ENCODE measurements around the gene ZNF580.

DNA sequence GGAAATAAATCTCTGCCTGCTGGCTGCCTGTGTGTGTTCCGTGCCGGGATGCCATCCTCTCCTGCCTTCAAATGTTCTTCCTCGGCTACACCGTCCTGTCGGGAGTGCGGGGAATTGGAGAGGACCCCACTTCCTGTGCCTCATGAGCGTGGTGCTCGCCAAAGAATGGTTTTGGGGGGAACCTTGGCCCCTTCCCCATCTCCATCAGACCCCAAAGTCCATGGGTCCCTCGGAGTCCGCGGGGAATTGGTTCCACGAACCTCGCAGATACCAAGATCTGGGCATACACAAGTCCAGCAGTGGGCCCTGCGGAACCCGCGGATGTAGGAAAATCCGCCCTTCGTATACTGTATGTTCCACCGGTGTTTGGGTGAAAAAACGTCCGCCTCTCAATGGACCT lies 37.7 kb upstream of the ZNF580 start:
- TF ChIP-seq, protein P1, sequence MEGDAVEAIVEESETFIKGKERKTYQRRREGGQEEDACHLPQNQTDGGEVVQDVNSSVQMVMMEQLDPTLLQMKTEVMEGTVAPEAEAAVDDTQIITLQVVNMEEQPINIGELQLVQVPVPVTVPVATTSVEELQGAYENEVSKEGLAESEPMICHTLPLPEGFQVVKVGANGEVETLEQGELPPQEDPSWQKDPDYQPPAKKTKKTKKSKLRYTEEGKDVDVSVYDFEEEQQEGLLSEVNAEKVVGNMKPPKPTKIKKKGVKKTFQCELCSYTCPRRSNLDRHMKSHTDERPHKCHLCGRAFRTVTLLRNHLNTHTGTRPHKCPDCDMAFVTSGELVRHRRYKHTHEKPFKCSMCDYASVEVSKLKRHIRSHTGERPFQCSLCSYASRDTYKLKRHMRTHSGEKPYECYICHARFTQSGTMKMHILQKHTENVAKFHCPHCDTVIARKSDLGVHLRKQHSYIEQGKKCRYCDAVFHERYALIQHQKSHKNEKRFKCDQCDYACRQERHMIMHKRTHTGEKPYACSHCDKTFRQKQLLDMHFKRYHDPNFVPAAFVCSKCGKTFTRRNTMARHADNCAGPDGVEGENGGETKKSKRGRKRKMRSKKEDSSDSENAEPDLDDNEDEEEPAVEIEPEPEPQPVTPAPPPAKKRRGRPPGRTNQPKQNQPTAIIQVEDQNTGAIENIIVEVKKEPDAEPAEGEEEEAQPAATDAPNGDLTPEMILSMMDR (IDR thresholded peaks at IDR 0.05): no peak
- TF ChIP-seq POLR2A (IDR thresholded peaks at IDR 0.05) (no peak), POLR2AphosphoS5 (IDR thresholded peaks at IDR 0.05) (no peak)

Data from prostate gland (tissue), 2 donors.